ENCODE measurements around the gene ERICH4. TPM values are rescaled to one million over a fixed set of nuclear protein-coding genes. Genes with fewer than 3 reads are reported as not detected.
"Not testable (repeated sequence)": the region's sequence is repeated elsewhere in the genome, so short reads cannot be mapped to it uniquely, and the experiment has no call there.

The ERICH4 gene
- total RNA-seq, 3 donors from 2014 or later (not counting 1 experiment from before 2014, with no cell fraction given) = not detected

DNA sequence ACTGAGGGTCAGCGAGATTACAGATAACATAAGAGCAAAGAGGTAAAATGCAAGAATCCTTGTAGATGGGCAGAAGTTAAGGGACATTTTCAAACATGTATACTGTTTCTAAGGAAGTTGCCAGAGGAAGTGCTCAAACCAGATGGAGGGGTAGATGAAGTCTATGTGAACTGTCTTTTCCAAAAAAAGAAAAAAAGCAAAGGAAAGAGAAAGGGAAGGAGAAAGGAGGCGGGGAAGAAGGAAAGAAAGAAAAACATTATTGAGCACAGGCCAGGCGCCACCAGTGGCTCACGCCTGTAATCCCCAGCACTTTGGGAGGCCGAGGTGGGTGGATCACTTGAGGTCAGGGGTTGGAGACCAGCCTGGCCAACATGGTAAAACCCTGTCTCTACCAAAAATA is 8.5 kb upstream of the ERICH4 start:
- Histone ChIP-seq H3K36me3 (ENCODE audit: control insufficient read depth, insufficient read depth, low read length) (peaks cover 26% of the 10 kb centered on the region), H3K27me3 (ENCODE audit: control insufficient read depth, insufficient read depth, low read length) (no peaks in the 10 kb centered on the region), H3K4me1 (ENCODE audit: control insufficient read depth, insufficient read depth, low read length) (peaks cover 8% of the 10 kb centered on the region), H3K9me3 (ENCODE audit: control insufficient read depth, insufficient read depth, low read length) (no peaks in the 10 kb centered on the region), H3K4me3 (ENCODE audit: low read length) (no peak overlapping the region), H3K27ac (ENCODE audit: low read length) (no peak overlapping the region)
- Mint-ChIP-seq H3K4me3 (no peak overlapping the region), H3K36me3 (no peaks in the 10 kb centered on the region), H3K9me3 (no peaks in the 10 kb centered on the region), H3K4me1 (peaks cover 5 to 10% of the 10 kb centered on the region in 2 donors), H3K27me3 (ENCODE audit: low read depth in 2 of 2) (no peaks in the 10 kb centered on the region), H3K27ac (no peak overlapping the region)
- ATAC-seq (no peak), DNase-seq (no peak)
- TF ChIP-seq, protein P1, sequence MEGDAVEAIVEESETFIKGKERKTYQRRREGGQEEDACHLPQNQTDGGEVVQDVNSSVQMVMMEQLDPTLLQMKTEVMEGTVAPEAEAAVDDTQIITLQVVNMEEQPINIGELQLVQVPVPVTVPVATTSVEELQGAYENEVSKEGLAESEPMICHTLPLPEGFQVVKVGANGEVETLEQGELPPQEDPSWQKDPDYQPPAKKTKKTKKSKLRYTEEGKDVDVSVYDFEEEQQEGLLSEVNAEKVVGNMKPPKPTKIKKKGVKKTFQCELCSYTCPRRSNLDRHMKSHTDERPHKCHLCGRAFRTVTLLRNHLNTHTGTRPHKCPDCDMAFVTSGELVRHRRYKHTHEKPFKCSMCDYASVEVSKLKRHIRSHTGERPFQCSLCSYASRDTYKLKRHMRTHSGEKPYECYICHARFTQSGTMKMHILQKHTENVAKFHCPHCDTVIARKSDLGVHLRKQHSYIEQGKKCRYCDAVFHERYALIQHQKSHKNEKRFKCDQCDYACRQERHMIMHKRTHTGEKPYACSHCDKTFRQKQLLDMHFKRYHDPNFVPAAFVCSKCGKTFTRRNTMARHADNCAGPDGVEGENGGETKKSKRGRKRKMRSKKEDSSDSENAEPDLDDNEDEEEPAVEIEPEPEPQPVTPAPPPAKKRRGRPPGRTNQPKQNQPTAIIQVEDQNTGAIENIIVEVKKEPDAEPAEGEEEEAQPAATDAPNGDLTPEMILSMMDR (IDR thresholded peaks at IDR 0.05) = no peak
- intact Hi-C loops (cut with micrococcal nuclease) = no loop called here
- WGBS (ENCODE audit: insufficient coverage) = 72% methylated on average over 5 of the region's 5 CpGs

DNA sequence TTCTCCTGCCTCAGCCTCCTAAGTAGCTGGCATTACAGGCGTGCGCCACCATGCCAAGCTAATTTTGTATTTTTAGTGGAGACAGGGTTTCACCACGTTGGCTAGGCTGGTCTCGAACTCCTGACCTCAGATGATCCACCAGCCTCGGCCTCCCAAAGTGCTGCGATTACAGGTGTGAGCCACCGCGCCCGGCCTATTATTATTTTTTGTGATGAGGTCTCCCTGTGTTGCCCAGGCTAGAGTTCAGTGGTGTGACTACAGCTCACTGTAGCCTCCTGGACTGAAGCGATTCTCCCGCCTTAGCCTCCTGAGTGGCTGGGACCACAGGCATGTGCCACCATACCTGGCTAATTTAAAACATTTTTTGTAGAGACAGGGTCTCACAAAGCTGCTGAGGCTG is 7.6 kb upstream of the ERICH4 start:
- not testable (repeated sequence) for ATAC-seq, H3K27ac Mint-ChIP-seq

DNA sequence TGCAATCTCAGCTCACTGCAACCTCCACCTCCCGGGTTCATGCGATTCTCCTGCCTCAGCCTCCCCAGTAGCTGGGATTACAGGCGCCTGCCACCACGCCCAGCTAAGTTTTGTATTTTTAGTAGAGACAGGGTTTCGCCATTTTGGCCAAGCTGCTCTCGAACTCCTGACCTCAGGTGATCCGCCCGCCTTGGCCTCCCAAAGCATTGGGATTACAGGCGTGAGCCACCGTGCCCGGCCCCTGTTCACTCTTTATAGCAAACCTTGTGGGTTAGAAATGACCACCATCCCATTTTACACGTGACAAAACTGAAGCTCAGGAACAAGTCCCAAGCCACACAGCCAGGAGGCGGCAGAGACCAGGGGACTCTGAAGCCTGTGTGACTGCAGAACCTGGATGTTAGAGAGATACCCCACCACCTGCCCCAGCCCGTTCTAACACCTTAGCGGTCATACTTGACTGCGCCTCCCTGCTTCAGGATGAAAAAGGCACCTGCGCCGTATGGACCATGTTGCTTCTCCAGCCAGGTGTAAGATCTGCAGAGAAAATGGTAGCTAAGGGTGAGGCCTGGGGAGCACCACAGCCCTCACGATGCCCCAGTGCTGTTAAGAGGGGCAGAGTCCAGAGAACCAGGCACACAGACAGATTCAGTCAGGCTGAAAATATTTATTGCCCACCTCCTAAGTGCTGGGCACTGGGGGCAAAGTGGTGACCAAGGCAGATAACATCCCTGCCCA is 6.9 kb upstream of the ERICH4 start:
- Mint-ChIP-seq H3K9me3 (no peaks in the 10 kb centered on the region), H3K4me3 (no peak overlapping the region), H3K36me3 (no peaks in the 10 kb centered on the region), H3K27ac (no peak overlapping the region), H3K4me1 (peaks cover 5 to 9% of the 10 kb centered on the region in 2 donors), H3K27me3 (ENCODE audit: low read depth in 2 of 2) (no peaks in the 10 kb centered on the region)
- peaks cover 15% of the 10 kb centered on the region for H3K4me1 ChIP-seq (ENCODE audit: control insufficient read depth, insufficient read depth, low read length)
- no peak overlapping the region for H3K27ac ChIP-seq (ENCODE audit: low read length)
- WGBS (ENCODE audit: insufficient coverage) = 98% methylated on average over 19 of the region's 19 CpGs
- intact Hi-C loops (cut with micrococcal nuclease) = no loop called here
- H3K27me3 ChIP-seq (ENCODE audit: control insufficient read depth, insufficient read depth, low read length) = no peaks in the 10 kb centered on the region
- TF ChIP-seq, protein P1 (IDR thresholded peaks at IDR 0.05) = no peak
- ATAC-seq (no peak), DNase-seq (no peak)
- H3K9me3 ChIP-seq (ENCODE audit: control insufficient read depth, insufficient read depth, low read length) = no peaks in the 10 kb centered on the region
- H3K36me3 ChIP-seq (ENCODE audit: control insufficient read depth, insufficient read depth, low read length) = peaks cover 25% of the 10 kb centered on the region
- no peak overlapping the region for H3K4me3 ChIP-seq (ENCODE audit: low read length)

More for the DNA sequence above, 7.6 kb upstream of the ERICH4 start:
- H3K27me3 Mint-ChIP-seq (ENCODE audit: low read depth in 2 of 2); H3K4me1 Mint-ChIP-seq; H3K27ac ChIP-seq (ENCODE audit: low read length); H3K36me3 Mint-ChIP-seq; H3K27me3 ChIP-seq (ENCODE audit: control insufficient read depth, insufficient read depth, low read length); intact Hi-C loops (cut with micrococcal nuclease); H3K9me3 Mint-ChIP-seq; H3K4me3 Mint-ChIP-seq; H3K9me3 ChIP-seq (ENCODE audit: control insufficient read depth, insufficient read depth, low read length); H3K4me3 ChIP-seq (ENCODE audit: low read length); DNase-seq: not testable (repeated sequence)
- H3K4me1 ChIP-seq (ENCODE audit: control insufficient read depth, insufficient read depth, low read length) = peaks cover 15% of the 10 kb centered on the region
- H3K36me3 ChIP-seq (ENCODE audit: control insufficient read depth, insufficient read depth, low read length) = peaks cover 26% of the 10 kb centered on the region
- 98% methylated on average over 11 of the region's 11 CpGs for WGBS (ENCODE audit: insufficient coverage)

DNA sequence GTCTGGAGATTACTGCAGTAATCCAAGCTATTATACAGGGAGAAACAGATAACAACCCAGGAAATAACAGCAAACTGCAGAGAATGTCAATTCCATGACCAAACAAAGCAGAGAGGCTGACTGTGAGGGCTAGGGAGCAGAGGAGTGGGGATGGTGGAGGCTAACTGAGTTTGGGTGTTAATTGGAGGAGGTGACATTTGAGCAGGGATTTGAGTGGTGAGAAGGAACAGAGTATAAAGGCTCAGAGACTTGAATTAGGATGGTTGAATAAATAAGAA is 6.3 kb upstream of the ERICH4 start:
- DNase-seq (no peak), ATAC-seq (no peak)
- Mint-ChIP-seq H3K36me3 (no peaks in the 10 kb centered on the region), H3K9me3 (no peaks in the 10 kb centered on the region), H3K4me1 (peaks cover 5% of the 10 kb centered on the region in 2 donors), H3K4me3 (no peak overlapping the region), H3K27ac (no peak overlapping the region), H3K27me3 (ENCODE audit: low read depth in 2 of 2) (no peaks in the 10 kb centered on the region)
- Histone ChIP-seq H3K9me3 (ENCODE audit: control insufficient read depth, insufficient read depth, low read length) (no peaks in the 10 kb centered on the region), H3K36me3 (ENCODE audit: control insufficient read depth, insufficient read depth, low read length) (peaks cover 20% of the 10 kb centered on the region), H3K27me3 (ENCODE audit: control insufficient read depth, insufficient read depth, low read length) (no peaks in the 10 kb centered on the region), H3K27ac (ENCODE audit: low read length) (no peak overlapping the region), H3K4me3 (ENCODE audit: low read length) (no peak overlapping the region), H3K4me1 (ENCODE audit: control insufficient read depth, insufficient read depth, low read length) (peaks cover 15% of the 10 kb centered on the region)
- intact Hi-C loops (cut with micrococcal nuclease) = no loop called here
- TF ChIP-seq, protein P1 (IDR thresholded peaks at IDR 0.05) = no peak
